ENCODE data around the gene RNF10.
A peak's percentile ranks its signal among the peaks of the same experiment; 100 is the strongest.
"Not testable (repeated sequence)": the region's sequence is repeated elsewhere in the genome, so short reads cannot be mapped to it uniquely, and the experiment has no call there.

RNF10 gene

DNA sequence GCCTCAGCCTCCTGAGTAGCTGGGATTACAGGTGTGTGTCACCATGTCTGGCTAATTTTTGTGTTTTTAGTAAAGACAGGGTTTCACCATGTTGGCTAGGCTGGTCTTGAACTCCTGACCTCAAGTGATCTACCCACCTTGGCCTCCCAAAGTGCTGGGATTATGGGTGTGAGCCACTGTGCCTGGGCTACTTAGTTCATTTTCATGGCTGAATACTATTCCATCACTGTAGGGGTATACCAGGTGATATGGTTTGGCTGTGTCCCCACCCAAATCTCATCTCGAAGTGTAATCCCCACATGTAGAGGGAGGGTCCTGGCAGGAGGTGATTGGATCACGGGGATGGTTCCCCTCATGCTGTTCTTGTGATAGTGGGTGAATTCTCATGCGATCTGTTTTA, 83.0 kb downstream of the RNF10 start:
- not testable (repeated sequence) for DNase-seq (ENCODE audit: low spot score)

DNA sequence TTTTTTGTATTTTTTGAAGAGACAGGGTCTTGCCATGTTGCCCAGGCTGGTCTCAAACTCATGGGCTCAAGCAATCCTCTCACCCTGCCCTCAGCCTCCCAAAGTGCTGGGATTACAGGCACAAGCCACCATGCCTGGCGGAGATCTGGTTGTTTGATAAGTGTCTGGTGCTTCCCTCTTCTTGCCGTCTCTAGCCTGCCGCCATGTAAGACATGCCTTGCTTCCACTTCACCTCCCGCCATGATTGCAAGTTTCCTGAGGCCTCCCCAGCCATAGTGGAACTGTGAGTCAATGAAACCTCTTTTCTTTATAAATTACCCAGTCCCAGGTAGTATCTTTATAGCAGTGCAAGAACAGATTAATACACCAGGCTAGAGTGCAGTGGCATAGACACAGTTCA, 83.6 kb downstream of the RNF10 start:
- DNase-seq (ENCODE audit: low spot score) = not testable (repeated sequence)

DNA sequence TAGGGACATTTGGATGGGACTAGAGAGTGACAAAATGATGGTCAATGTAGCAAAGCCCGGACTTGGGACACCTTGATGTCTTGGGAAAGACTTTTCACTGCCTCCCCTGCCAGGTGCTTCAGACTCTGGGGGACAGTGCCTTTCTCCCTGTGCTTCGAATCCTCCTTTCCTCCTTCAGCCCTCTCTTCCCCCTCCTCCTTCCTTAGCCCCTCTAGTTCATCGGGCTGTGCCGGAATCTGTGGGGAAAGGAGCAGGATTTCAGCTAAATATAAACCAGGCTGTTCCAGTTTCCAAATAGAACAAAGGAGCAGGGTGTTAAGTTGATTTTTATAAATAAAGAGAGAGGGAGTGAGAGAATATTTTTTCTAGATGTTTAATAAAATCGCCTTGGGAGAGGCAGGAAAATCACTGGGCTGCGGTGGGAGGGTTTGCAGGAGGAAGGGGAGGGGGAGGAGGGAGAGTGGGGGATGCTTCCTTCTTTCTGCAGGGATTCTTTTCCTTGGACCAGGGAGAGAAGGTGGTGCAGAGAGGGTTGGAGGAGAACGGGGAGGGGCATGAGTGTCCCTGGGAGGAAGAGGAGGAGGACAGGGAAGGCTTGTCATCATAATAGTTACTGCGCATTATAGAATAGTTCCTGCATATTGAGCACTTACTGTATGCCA, 84.9 kb downstream of the RNF10 start:
- DNase-seq (ENCODE audit: low spot score) = no peak

DNA sequence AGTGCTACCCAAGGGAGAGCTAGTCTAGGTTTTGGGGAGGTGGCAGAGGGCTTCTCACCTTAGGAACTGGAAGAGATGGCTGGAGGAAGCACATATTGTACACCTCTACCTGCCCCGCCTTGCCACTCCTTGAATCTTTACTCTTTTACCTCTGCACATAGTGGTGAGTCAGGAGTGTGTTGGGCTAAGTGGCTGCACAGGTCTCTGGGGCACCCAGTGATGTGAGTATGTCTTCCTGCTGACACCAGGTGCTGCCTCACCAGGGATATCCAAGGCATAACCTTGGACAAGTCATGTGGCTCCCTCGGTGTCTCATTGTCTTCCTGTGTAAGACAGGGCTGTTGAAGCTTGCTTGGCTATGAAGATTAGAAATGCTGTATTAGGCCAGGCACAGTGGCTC, 86.5 kb downstream of the RNF10 start:
- no peak for DNase-seq (ENCODE audit: low spot score)

DNA sequence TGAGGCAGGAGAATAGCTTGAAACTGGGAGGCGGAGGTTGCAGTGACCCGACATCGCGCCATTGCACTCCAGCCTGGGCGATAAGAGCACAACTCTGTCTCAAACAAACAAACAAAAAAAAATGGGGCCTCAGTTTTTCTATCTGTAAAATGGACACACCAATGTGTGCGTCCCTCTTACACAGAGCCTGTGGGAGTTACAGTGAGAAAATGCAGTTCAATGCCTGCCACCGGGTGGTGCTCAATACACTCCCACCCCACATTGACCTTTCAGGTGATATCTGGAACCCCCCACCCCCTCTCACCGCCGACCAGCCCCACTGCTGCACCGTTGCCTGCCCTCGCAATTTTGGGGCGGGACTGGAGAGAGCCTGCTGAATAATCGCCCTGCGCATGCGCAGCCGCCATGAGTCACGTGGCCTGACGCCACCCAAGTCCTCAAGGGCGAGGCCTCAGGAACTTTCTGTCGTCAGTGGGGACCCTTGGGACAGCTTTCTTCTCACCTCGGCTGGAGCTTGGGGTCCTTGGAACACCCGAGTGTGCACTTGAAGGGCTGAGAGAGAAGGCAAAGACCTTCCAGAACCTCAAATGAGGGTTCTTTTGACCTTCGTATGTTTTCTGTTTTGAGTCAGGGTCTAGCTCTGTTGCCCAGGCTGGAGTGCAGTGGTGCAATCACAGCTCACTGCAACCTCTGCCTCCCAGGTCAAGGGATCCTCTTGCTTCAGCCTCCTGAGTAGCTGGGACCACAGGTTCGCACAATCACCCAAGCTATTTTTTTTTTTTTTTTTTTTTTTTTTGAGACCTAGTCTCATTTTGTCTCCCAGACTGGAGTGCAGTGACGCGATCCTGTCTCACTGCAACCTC, 91.6 kb downstream of the RNF10 start:
- DNase-seq (ENCODE audit: low spot score) = peak; percentile 28
